H9 (cell line): Measurements from ENCODE around the gene PSMB5. TPM values are rescaled to one million over a fixed set of nuclear protein-coding genes. Genes with fewer than 3 reads are reported as not detected.

Source experiments
- DNase-seq: peaks from one replicate; pipeline ENCODE4 v3.0.0-alpha.2; 2017
- H2AFZ ChIP-seq: one replicate; pipeline ENCODE4 v1.6.1; 2013; ENCODE audit warnings: mild to moderate bottlenecking, low read length, control low read depth, moderate library complexity
- H2AK5ac ChIP-seq: 2 replicates; pipeline ENCODE4 v1.6.1; 2013; ENCODE audit warnings: low read length, control low read depth, mixed read lengths; ENCODE audit not compliant: insufficient read length
- H2BK120ac ChIP-seq: one replicate; pipeline ENCODE4 v1.6.1; 2013; ENCODE audit warnings: low read depth, mild to moderate bottlenecking, low read length, control low read depth, inconsistent platforms; ENCODE audit not compliant: poor library complexity, severe bottlenecking
- H2BK12ac ChIP-seq: 2 replicates; pipeline ENCODE4 v1.6.1; 2013; ENCODE audit warnings: low read length, control low read depth, mixed read lengths, low read depth; ENCODE audit not compliant: insufficient read length
- H2BK15ac ChIP-seq: 2 replicates; pipeline ENCODE4 v1.6.1; 2013; ENCODE audit warnings: low read depth, low read length, control low read depth
- H2BK20ac ChIP-seq: one replicate; pipeline ENCODE4 v1.6.1; 2013; ENCODE audit warnings: low read depth, mild to moderate bottlenecking, low read length, control low read depth, inconsistent platforms; ENCODE audit not compliant: poor library complexity, severe bottlenecking
- H2BK5ac ChIP-seq: 2 replicates; pipeline ENCODE4 v1.6.1; 2013; ENCODE audit warnings: low read length, control low read depth, mixed read lengths; ENCODE audit not compliant: insufficient read length
- H3K14ac ChIP-seq: 2 replicates; pipeline ENCODE4 v1.6.1; 2013; ENCODE audit warnings: low read length, control low read depth; ENCODE audit not compliant: insufficient read depth
- H3K18ac ChIP-seq: 2 replicates; pipeline ENCODE4 v1.6.1; 2013; ENCODE audit warnings: low read depth, mild to moderate bottlenecking, mixed read lengths, low read length, control low read depth; ENCODE audit not compliant: insufficient read length
- H3K23ac ChIP-seq: 2 replicates; pipeline ENCODE4 v1.6.1; 2013; ENCODE audit warnings: low read length, control low read depth, mixed read lengths, low read depth; ENCODE audit not compliant: insufficient read length
- H3K23me2 ChIP-seq: 2 replicates; pipeline ENCODE4 v1.6.1; 2013; ENCODE audit warnings: low read depth, mild to moderate bottlenecking, mixed read lengths, low read length, control low read depth; ENCODE audit not compliant: insufficient read length, poor library complexity, severe bottlenecking
- H3K27ac ChIP-seq: 2 replicates; pipeline ENCODE4 v1.5.1; 2013; ENCODE audit warnings: low read length, control low read depth, mixed read lengths, low read depth; ENCODE audit not compliant: insufficient read length
- H3K27me3 ChIP-seq: 2 replicates; pipeline ENCODE4 v1.6.1; 2013; ENCODE audit warnings: low read length, control low read depth, inconsistent platforms; ENCODE audit not compliant: insufficient read depth
- H3K4ac ChIP-seq: 2 replicates; pipeline ENCODE4 v1.6.1; 2013; ENCODE audit warnings: low read depth, mild to moderate bottlenecking, control low read depth, inconsistent platforms, low read length, moderate library complexity
- H3K4me1 ChIP-seq: 2 replicates; pipeline ENCODE4 v1.6.1; 2013; ENCODE audit warnings: low read length, control low read depth, inconsistent platforms; ENCODE audit not compliant: insufficient read depth
- H3K4me2 ChIP-seq: 2 replicates; pipeline ENCODE4 v1.6.1; 2013; ENCODE audit warnings: low read length, control low read depth, mixed read lengths; ENCODE audit not compliant: insufficient read length, insufficient read depth
- H3K56ac ChIP-seq: 2 replicates; pipeline ENCODE4 v1.6.1; 2013; ENCODE audit warnings: low read depth, mild to moderate bottlenecking, mixed read lengths, low read length, control low read depth; ENCODE audit not compliant: insufficient read length
- H3K79me1 ChIP-seq: 2 replicates; pipeline ENCODE4 v1.6.1; 2013; ENCODE audit warnings: low read depth, mild to moderate bottlenecking, moderate library complexity, low read length, control low read depth, inconsistent platforms; ENCODE audit not compliant: insufficient read depth, poor library complexity, severe bottlenecking
- H3K79me2 ChIP-seq: 2 replicates; pipeline ENCODE4 v1.6.1; 2013; ENCODE audit warnings: low read length, control low read depth, inconsistent platforms; ENCODE audit not compliant: insufficient read depth
- H3K9ac ChIP-seq: 2 replicates; pipeline ENCODE4 v1.6.1; 2013; ENCODE audit warnings: low read length, control low read depth, mixed read lengths; ENCODE audit not compliant: insufficient read length; ENCODE audit errors: extremely low read depth
- H3K9me3 ChIP-seq: one replicate; pipeline ENCODE4 v1.6.1; 2013; ENCODE audit warnings: low read depth, low read length, inconsistent platforms; ENCODE audit not compliant: control insufficient read depth
- H3T11ph ChIP-seq: one replicate; pipeline ENCODE4 v1.6.1; 2013; ENCODE audit warnings: mild to moderate bottlenecking, low read length, control low read depth, inconsistent platforms
- H4K20me1 ChIP-seq: one replicate; pipeline ENCODE4 v1.6.1; 2013; ENCODE audit not compliant: control insufficient read depth, insufficient read length, insufficient read depth
- H4K5ac ChIP-seq: 2 replicates; pipeline ENCODE4 v1.6.1; 2013; ENCODE audit warnings: low read depth, mild to moderate bottlenecking, mixed read lengths, low read length, control low read depth; ENCODE audit not compliant: insufficient read length
- H4K8ac ChIP-seq: replicated peaks from 2 replicates; pipeline ENCODE4 v1.6.1; 2013; ENCODE audit warnings: low read length, control low read depth, mixed read lengths, low read depth; ENCODE audit not compliant: insufficient read length
- H4K91ac ChIP-seq: 2 replicates; pipeline ENCODE4 v1.6.1; 2013; ENCODE audit warnings: low read depth, mild to moderate bottlenecking, moderate library complexity, mixed read lengths, low read length, control low read depth; ENCODE audit not compliant: insufficient read length
- H3K27ac Mint-ChIP-seq, 3 experiments: 2 replicates in 2 of 3; 3 replicates in 1 of 3; pipeline ENCODE4 v1.8.0; 2020 to 2021; ENCODE audit warnings: mixed read lengths in 3 of 3, mild to moderate bottlenecking in 1 of 3, moderate library complexity in 1 of 3
- H3K27me3 Mint-ChIP-seq: 2 replicates; pipeline ENCODE4 v1.8.0; 2021; ENCODE audit warnings: low read depth, mild to moderate bottlenecking, moderate library complexity, mixed read lengths
- H3K36me3 Mint-ChIP-seq, 3 experiments: 2 replicates in 2 of 3; 3 replicates in 1 of 3; pipeline ENCODE4 v1.8.0; 2020 to 2021; ENCODE audit warnings: low read depth in 3 of 3, mixed read lengths in 3 of 3; ENCODE audit not compliant: insufficient read depth in 1 of 3
- H3K4me1 Mint-ChIP-seq, 2 experiments: 2 replicates each; pipeline ENCODE4 v1.8.0; 2020; ENCODE audit warnings: mixed read lengths in 2 of 2
- H3K4me3 Mint-ChIP-seq, 2 experiments: 2 replicates in 1 of 2; 3 replicates in 1 of 2; pipeline ENCODE4 v1.8.0; 2020 to 2021; ENCODE audit warnings: mild to moderate bottlenecking in 2 of 2, mixed read lengths in 2 of 2, moderate library complexity in 1 of 2
- H3K9me3 Mint-ChIP-seq, 2 experiments: 2 replicates in 1 of 2; 3 replicates in 1 of 2; pipeline ENCODE4 v1.8.0; 2020; ENCODE audit warnings: mild to moderate bottlenecking in 2 of 2, mixed read lengths in 2 of 2, moderate library complexity in 1 of 2
- CTCF ChIP-seq: fragments of 200-600 bp; sonication (generic); conservative IDR thresholded peaks from 3 replicates; pipeline ENCODE4 v1.8.0; 2021; ENCODE audit warnings: antibody characterized with exemption, mild to moderate bottlenecking
- WGBS: extraction: QIAGEN DNeasy Blood & Tissue Kit; methylation state at CpG from one replicate; pipeline ENCODE4 v1.1.7; 2013; ENCODE audit warnings: missing lambda C conversion rate, low lambda C conversion rate, mixed read lengths; ENCODE audit not compliant: insufficient read length; ENCODE audit errors: extremely low coverage; 5-methylcytosine and 5-hydroxymethylcytosine counted together
- long read RNA-seq: library from polyadenylated mRNA; unstranded; transcript quantifications from one replicate; pipeline ENCODE4 v2.0.0, GENCODE V29; 2020
- total RNA-seq: library from RNA; stranded (reverse); gene quantifications from 2 replicates; pipeline ENCODE4 v1.2.1, GENCODE V29; 2021

Gene PSMB5
- total RNA-seq, result 252 and 253 TPM in 2 replicates
- long read RNA-seq, transcript PSMB5-202 (3 exons, 1,294 nt), result major isoform, 748 of 827 reads
- long read RNA-seq, transcript PSMB5-205 (4 exons, 1,117 nt), result minor isoform, 52 of 827 reads
- long read RNA-seq, partial matches to known transcripts, result 2 of 827 reads
- long read RNA-seq, other reads (novel, unspliced or antisense), result 15 of 827 reads

GRCh38 chr14:23034498-23035302, at the start of gene PSMB5:
Gene PSMB5 (minus strand): TSS chr14:23034900. CDS start chr14:23034881, 19 bp downstream.
- Histone ChIP-seq H3T11ph (no peak within 1 kb of the TSS), H3K9ac (peak within 1 kb of the TSS; percentile 95), H3K23ac (no peak within 1 kb of the TSS), H2BK20ac (no peak within 1 kb of the TSS), H3K4me2 (peak within 1 kb of the TSS; percentile 36), H2BK120ac (no peak within 1 kb of the TSS), H2BK5ac (peak within 1 kb of the TSS; percentile 26), H4K91ac (no peak within 1 kb of the TSS), H3K56ac (no peak within 1 kb of the TSS), H3K14ac (peak within 1 kb of the TSS; percentile 80), H4K5ac (peak within 1 kb of the TSS; percentile 46), H4K20me1 (no peaks in the 10 kb centered on the region), H3K18ac (peak within 1 kb of the TSS; percentile 89), H3K23me2 (peaks cover 5% of the 10 kb centered on the region), H2AFZ (peak within 1 kb of the TSS; percentile 70), H3K79me2 (peaks cover 5% of the 10 kb centered on the region; the same call in 1 of the 2 replicates), H3K79me1 (no peaks in the 10 kb centered on the region), H2AK5ac (no peak within 1 kb of the TSS), H3K4me1 (no peaks in the 10 kb centered on the region), H4K8ac (no peak within 1 kb of the TSS), H3K9me3 (no peaks in the 10 kb centered on the region), H2BK12ac (no peak within 1 kb of the TSS), H3K27ac (peak within 1 kb of the TSS; percentile 77), H3K27me3 (no peaks in the 10 kb centered on the region), H3K4ac (no peak within 1 kb of the TSS), H2BK15ac (no peak within 1 kb of the TSS)
- H3K4me1 Mint-ChIP-seq, result peaks cover 10 to 18% of the 10 kb centered on the region in 2 experiments
- peak within 1 kb of the TSS; percentile 96 for H3K4me3 Mint-ChIP-seq
- TF ChIP-seq CTCF, result no peak
- H3K27ac Mint-ChIP-seq, result peak within 1 kb of the TSS; percentile 99 to 100 (median 99)
- no peaks in the 10 kb centered on the region for H3K27me3 Mint-ChIP-seq
- H3K9me3 Mint-ChIP-seq, result no peaks in the 10 kb centered on the region
- WGBS, result no CpG with 5 or more reads among the region's 36 CpGs
- peaks cover 24 to 39% (median 27%) of the 10 kb centered on the region in 3 experiments for H3K36me3 Mint-ChIP-seq
- peak; percentile 95 for DNase-seq
